ENCODE results near the gene ZSCAN5A.

GRCh38 chr19:56355517-56355916 is 40.9 kb upstream of the ZSCAN5A start:
- TF ChIP-seq POLR2A (IDR thresholded peaks at IDR 0.05) (no peak), EP300 (IDR thresholded peaks at IDR 0.05) (no peak), POLR2AphosphoS5 (IDR thresholded peaks at IDR 0.05) (no peak)
- TF ChIP-seq, protein P1, sequence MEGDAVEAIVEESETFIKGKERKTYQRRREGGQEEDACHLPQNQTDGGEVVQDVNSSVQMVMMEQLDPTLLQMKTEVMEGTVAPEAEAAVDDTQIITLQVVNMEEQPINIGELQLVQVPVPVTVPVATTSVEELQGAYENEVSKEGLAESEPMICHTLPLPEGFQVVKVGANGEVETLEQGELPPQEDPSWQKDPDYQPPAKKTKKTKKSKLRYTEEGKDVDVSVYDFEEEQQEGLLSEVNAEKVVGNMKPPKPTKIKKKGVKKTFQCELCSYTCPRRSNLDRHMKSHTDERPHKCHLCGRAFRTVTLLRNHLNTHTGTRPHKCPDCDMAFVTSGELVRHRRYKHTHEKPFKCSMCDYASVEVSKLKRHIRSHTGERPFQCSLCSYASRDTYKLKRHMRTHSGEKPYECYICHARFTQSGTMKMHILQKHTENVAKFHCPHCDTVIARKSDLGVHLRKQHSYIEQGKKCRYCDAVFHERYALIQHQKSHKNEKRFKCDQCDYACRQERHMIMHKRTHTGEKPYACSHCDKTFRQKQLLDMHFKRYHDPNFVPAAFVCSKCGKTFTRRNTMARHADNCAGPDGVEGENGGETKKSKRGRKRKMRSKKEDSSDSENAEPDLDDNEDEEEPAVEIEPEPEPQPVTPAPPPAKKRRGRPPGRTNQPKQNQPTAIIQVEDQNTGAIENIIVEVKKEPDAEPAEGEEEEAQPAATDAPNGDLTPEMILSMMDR (IDR thresholded peaks at IDR 0.05), result no peak
